B cell (primary cell): ENCODE data around the gene NOTCH3. TPM values are rescaled to one million over a fixed set of nuclear protein-coding genes. Genes with fewer than 3 reads are reported as not detected.

ENCODE experiments used
- ATAC-seq: fragments of 200-7000 bp; cut with Tn5 transposase; one replicate; pipeline ENCODE4 v1.10.0; 2021; ENCODE audit warnings: low read depth, mild to moderate bottlenecking, moderate number of reproducible peaks, moderate library complexity
- CTCF ChIA-PET: fragments of 350-600 bp; sonication (Branson Sonifier 250); formaldehyde crosslinking; loops from one replicate; lab custom pipeline; 2021; ENCODE audit warnings: antibody characterized with exemption, inconsistent platforms; lab: Charles Lee
- POLR2A ChIA-PET: fragments of 350-600 bp; sonication (Branson Sonifier 250); formaldehyde crosslinking; loops from one replicate; lab custom pipeline; 2021; ENCODE audit warnings: antibody characterized with exemption; lab: Charles Lee
- DNase-seq: peaks from one replicate; pipeline ENCODE4 v3.0.0; 2013
- H2AFZ ChIP-seq: 2 replicates; pipeline ENCODE4 v1.6.1; 2012; ENCODE audit warnings: mild to moderate bottlenecking, low read depth, low read length; ENCODE audit not compliant: insufficient read depth, poor library complexity, severe bottlenecking
- H3K27ac ChIP-seq, 2 donors: 1 replicate in 1 of 2; 2 replicates in 1 of 2; pipeline ENCODE4 v1.5.1; 2012 to 2013; ENCODE audit warnings: low read length in 2 of 2, mild to moderate bottlenecking in 2 of 2, moderate library complexity in 1 of 2
- H3K27me3 ChIP-seq, 4 experiments: fragments of 200-600 bp in 1 of 4; sonication (generic) in 1 of 4; replicated peaks in 1 of 4; 1 replicate in 2 of 4; 2 replicates in 2 of 4; pipeline versions ENCODE4 v1.6.1 to v1.7.0; 2013 to 2016; ENCODE audit warnings: low read length in 3 of 4, mild to moderate bottlenecking in 2 of 4, mixed read lengths in 1 of 4, moderate library complexity in 1 of 4; ENCODE audit not compliant: insufficient read depth in 4 of 4, control insufficient read depth in 3 of 4; ENCODE audit errors: control extremely low read depth in 1 of 4
- H3K36me3 ChIP-seq, 2 experiments: replicated peaks in 1 of 2; 1 replicate in 1 of 2; 2 replicates in 1 of 2; pipeline versions ENCODE4 v1.6.1 to v1.7.1; 2013; ENCODE audit warnings: low read length in 1 of 2; ENCODE audit not compliant: insufficient read depth in 2 of 2, control insufficient read depth in 1 of 2; ENCODE audit errors: control extremely low read depth in 1 of 2, extremely low read depth in 1 of 2
- H3K4me1 ChIP-seq, 2 donors: fragments of 200-600 bp in 1 of 2; sonication (generic) in 1 of 2; 1 replicate in 1 of 2; 2 replicates in 1 of 2; pipeline versions ENCODE4 v1.5.1 to v1.6.1; 2013 to 2017; ENCODE audit warnings: low read length in 2 of 2; ENCODE audit not compliant: control insufficient read depth in 2 of 2, insufficient read depth in 2 of 2
- H3K4me2 ChIP-seq: replicated peaks from 2 replicates; pipeline ENCODE3; 2012; ENCODE audit warnings: mild to moderate bottlenecking, low read depth, low read length; ENCODE audit not compliant: poor library complexity, severe bottlenecking
- H3K4me3 ChIP-seq, 5 experiments: fragments of 200-600 bp in 1 of 5; sonication (generic) in 1 of 5; 1 replicate in 3 of 5; 2 replicates in 2 of 5; pipeline versions ENCODE4 v1.5.1 to v1.7.0; 2011 to 2016; ENCODE audit warnings: low read length in 4 of 5, mild to moderate bottlenecking in 4 of 5, low read depth in 2 of 5, control low read depth in 1 of 5, moderate library complexity in 1 of 5; ENCODE audit not compliant: insufficient read depth in 1 of 5; ENCODE audit errors: control extremely low read depth in 1 of 5, extremely low read depth in 1 of 5
- H3K79me2 ChIP-seq: fragments of 200-600 bp; sonication (generic); one replicate; pipeline ENCODE4 v1.6.0; 2016; ENCODE audit warnings: low read length; ENCODE audit not compliant: control insufficient read depth, insufficient read depth
- H3K9ac ChIP-seq: fragments of 200-600 bp; sonication (generic); 2 replicates; pipeline ENCODE4 v1.6.1; 2017; ENCODE audit warnings: mild to moderate bottlenecking, low read length, moderate library complexity
- H3K9me3 ChIP-seq, 3 donors: one replicate each; pipeline versions ENCODE4 v1.6.1 to v1.7.1; 2013; ENCODE audit warnings: low read length in 2 of 3; ENCODE audit not compliant: control insufficient read depth in 2 of 3, insufficient read depth in 1 of 3; ENCODE audit errors: control extremely low read depth in 1 of 3
- H4K20me1 ChIP-seq: 2 replicates; pipeline ENCODE4 v1.6.0; 2012; ENCODE audit warnings: mild to moderate bottlenecking, low read length; ENCODE audit not compliant: insufficient read depth, control insufficient read depth, poor library complexity, severe bottlenecking
- H3K27ac Mint-ChIP-seq: one replicate; pipeline ENCODE4 v1.8.0; 2021; ENCODE audit warnings: mixed read lengths
- H3K27me3 Mint-ChIP-seq: one replicate; pipeline ENCODE4 v1.8.0; 2021; ENCODE audit warnings: mixed read lengths
- H3K4me1 Mint-ChIP-seq: one replicate; pipeline ENCODE4 v1.8.0; 2021; ENCODE audit warnings: mixed read lengths
- H3K4me3 Mint-ChIP-seq: one replicate; pipeline ENCODE4 v1.8.0; 2021; ENCODE audit warnings: mixed read lengths
- H3K9me3 Mint-ChIP-seq: one replicate; pipeline ENCODE4 v1.8.0; 2022; ENCODE audit warnings: mixed read lengths; ENCODE audit not compliant: insufficient read depth
- CTCF ChIP-seq: fragments of 200-600 bp; IDR thresholded peaks from one replicate; pipeline ENCODE4 v1.8.0; 2022; ENCODE audit warnings: antibody characterized with exemption, mild to moderate bottlenecking
- EZH2 ChIP-seq: IDR thresholded peaks from 2 replicates; pipeline ENCODE4 v1.6.1; 2012; ENCODE audit warnings: borderline replicate concordance, low read depth, mild to moderate bottlenecking, moderate library complexity, low read length; ENCODE audit not compliant: insufficient read depth, poor library complexity, severe bottlenecking
- WGBS: methylation state at CpG from one replicate; pipeline ENCODE4 v1.1.5; 2013; ENCODE audit warnings: missing lambda C conversion rate; ENCODE audit not compliant: insufficient coverage; 5-methylcytosine and 5-hydroxymethylcytosine counted together
- intact Hi-C: fragments of 100-400 bp; cut with micrococcal nuclease; formaldehyde crosslinking; loops from one replicate; pipeline ENCODE4 v1.10.0; 2022
- polyA plus RNA-seq: library from polyadenylated mRNA; depleted of rRNA; stranded (reverse); fragments of >200 nt; gene quantifications from 2 replicates; pipeline ENCODE4 v1.2.3, GENCODE V29; 2012
- total RNA-seq, 2 donors: library from RNA; stranded (reverse); fragments of 120-200 nt in 1 of 2; gene quantifications; 1 replicate in 1 of 2; 2 replicates in 1 of 2; pipeline versions ENCODE4 v1.2.3 to v1.2.4, GENCODE V29; 2013 to 2022

Gene NOTCH3
- total and polyA plus RNA-seq, 2 donors (not counting 1 experiment from before 2014, with no cell fraction given) = 0.01 to 0.05 TPM

GRCh38 chr19:15137777-15138176, 63.0 kb downstream of the NOTCH3 start:
- Mint-ChIP-seq H3K27me3 (peaks cover 18% of the 10 kb centered on the region), H3K4me3 (no peak overlapping the region), H3K27ac (no peak overlapping the region), H3K9me3 (peaks cover 1% of the 10 kb centered on the region), H3K4me1 (no peaks in the 10 kb centered on the region)
- Histone ChIP-seq H2AFZ (no peak overlapping the region), H3K79me2 (no peaks in the 10 kb centered on the region), H3K36me3 (no peaks in the 10 kb centered on the region), H3K4me3 (no peak overlapping the region), H3K4me1 (no peaks in the 10 kb centered on the region), H3K9me3 (peaks cover 1 to 16% (median 4%) of the 10 kb centered on the region in 3 donors), H3K9ac (no peak overlapping the region), H3K27me3 (peaks cover 0 to 2% (median 0%) of the 10 kb centered on the region in 4 experiments), H3K27ac (no peak overlapping the region), H3K4me2 (no peak overlapping the region), H4K20me1 (no peaks in the 10 kb centered on the region)
- TF ChIP-seq CTCF (no peak), EZH2 (no peak)
- ATAC-seq = no peak
- intact Hi-C loops = no loop called here
- ChIA-PET POLR2A (no interaction called here), CTCF (no interaction called here)
- DNase-seq = no peak

GRCh38 chr19:15136234-15136954, 64.4 kb downstream of the NOTCH3 start:
- TF ChIP-seq CTCF (no peak), EZH2 (no peak)
- DNase-seq (no peak), ATAC-seq (no peak)
- Histone ChIP-seq H3K9me3 (peaks cover 1 to 16% (median 4%) of the 10 kb centered on the region in 3 donors), H3K27ac (no peak overlapping the region), H4K20me1 (no peaks in the 10 kb centered on the region), H3K4me2 (no peak overlapping the region), H3K4me3 (no peak overlapping the region), H2AFZ (no peak overlapping the region), H3K79me2 (no peaks in the 10 kb centered on the region), H3K9ac (no peak overlapping the region), H3K36me3 (no peaks in the 10 kb centered on the region), H3K27me3 (peaks cover 0 to 2% (median 0%) of the 10 kb centered on the region in 4 experiments), H3K4me1 (no peaks in the 10 kb centered on the region)
- Mint-ChIP-seq H3K4me1 (no peaks in the 10 kb centered on the region), H3K4me3 (no peak overlapping the region), H3K27ac (no peak overlapping the region), H3K27me3 (peaks cover 19% of the 10 kb centered on the region), H3K9me3 (peaks cover 1% of the 10 kb centered on the region)
- WGBS = 86% methylated on average over 1 of the region's 2 CpGs
- ChIA-PET CTCF (no interaction called here), POLR2A (no interaction called here)
- intact Hi-C loops = no loop called here
